MM.1S (cell line): Measurements from ENCODE around the gene MYLK.

ENCODE experiments used
- CTCF ChIP-seq: fragments of 300-600 bp; sonication (generic); IDR thresholded peaks from 2 replicates; pipeline ENCODE4 v1.5.1; 2016; ENCODE audit warnings: antibody characterized with exemption, low read length, mixed read lengths
- EZH2phosphoT487 ChIP-seq: fragments of 300-600 bp; sonication (generic); IDR thresholded peaks from 2 replicates; pipeline ENCODE4 v1.6.1; 2018; ENCODE audit warnings: antibody characterized with exemption, low read length

- TF ChIP-seq CTCF (no peak), EZH2phosphoT487 (no peak)
Observed at GRCh38 chr3:123653221-123653682, 230.9 kb downstream of the MYLK start.
